Esophagus muscularis mucosa (tissue), 3 donors: ENCODE data around the gene PTMA.

Experiments used
- POLR2A ChIP-seq: fragments of 450-650 bp; IDR thresholded peaks from one replicate; pipeline ENCODE4 v1.6.1; 2017; ENCODE audit warnings: antibody characterized with exemption, moderate library complexity, mild to moderate bottlenecking, low read depth
- POLR2AphosphoS5 ChIP-seq, 2 donors: sonication (generic); formaldehyde crosslinking; IDR thresholded peaks; one replicate each; pipeline ENCODE4 v1.6.1; 2017; ENCODE audit warnings: antibody characterized with exemption in 2 of 2
- TF ChIP-seq, protein P1 (sequence below), 3 experiments: fragments of 200-600 bp in 2 of 3; fragments of 450-650 bp in 1 of 3; sonication (generic) in 2 of 3; IDR thresholded peaks; one replicate each; pipeline ENCODE4 v1.5.1; 2017 to 2019; ENCODE audit warnings: antibody characterized with exemption in 3 of 3, mild to moderate bottlenecking in 2 of 3, moderate library complexity in 1 of 3

DNA sequence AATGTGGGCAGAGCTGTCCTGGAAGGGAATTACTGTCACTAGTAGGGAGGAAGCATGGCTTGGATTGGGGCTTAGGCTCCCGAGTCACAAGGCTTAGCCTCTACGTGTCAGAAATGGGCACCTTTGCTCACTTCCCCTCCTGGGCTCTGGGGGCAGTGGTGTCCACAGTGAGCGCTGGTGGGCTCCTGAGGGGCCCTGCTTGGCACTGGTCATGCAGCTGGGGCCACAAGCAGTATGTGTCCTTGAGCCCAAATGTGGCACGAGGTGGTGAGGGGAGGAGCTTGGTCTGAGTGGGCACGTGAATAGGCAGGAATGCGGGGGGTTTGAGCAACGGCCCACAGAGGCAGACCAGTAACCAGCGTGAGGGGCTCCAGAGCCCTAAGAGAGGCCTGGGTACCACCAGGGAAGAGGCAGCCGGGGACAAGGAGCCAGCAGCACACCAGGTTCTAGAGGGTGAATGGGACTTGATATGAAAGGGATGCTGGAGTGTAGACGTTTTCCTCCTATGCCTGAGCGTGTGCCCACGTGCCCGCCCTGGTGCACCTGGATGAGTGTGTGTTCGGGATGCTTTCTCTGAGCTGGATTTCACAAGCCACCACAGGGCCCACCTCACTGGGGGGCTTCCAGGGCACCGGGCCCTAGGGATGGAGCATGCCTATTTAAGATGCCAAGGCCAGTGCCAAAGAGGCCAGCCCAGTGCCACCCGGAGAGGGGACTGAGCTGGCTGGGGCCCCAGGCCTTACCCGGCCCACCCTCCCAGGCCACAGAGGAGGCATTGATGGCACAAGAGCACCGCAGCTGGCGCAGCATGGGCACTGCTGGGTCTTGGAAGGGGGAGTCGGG is 22.8 kb upstream of the PTMA start:
- TF ChIP-seq, protein P1, sequence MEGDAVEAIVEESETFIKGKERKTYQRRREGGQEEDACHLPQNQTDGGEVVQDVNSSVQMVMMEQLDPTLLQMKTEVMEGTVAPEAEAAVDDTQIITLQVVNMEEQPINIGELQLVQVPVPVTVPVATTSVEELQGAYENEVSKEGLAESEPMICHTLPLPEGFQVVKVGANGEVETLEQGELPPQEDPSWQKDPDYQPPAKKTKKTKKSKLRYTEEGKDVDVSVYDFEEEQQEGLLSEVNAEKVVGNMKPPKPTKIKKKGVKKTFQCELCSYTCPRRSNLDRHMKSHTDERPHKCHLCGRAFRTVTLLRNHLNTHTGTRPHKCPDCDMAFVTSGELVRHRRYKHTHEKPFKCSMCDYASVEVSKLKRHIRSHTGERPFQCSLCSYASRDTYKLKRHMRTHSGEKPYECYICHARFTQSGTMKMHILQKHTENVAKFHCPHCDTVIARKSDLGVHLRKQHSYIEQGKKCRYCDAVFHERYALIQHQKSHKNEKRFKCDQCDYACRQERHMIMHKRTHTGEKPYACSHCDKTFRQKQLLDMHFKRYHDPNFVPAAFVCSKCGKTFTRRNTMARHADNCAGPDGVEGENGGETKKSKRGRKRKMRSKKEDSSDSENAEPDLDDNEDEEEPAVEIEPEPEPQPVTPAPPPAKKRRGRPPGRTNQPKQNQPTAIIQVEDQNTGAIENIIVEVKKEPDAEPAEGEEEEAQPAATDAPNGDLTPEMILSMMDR (IDR thresholded peaks at IDR 0.05), result peak in 1 of 3 experiments; percentile 2
- no peak for TF ChIP-seq POLR2A
- no peak for TF ChIP-seq POLR2AphosphoS5 (IDR thresholded peaks at IDR 0.05)
